ENCODE data around the gene MAD1L1.

- TF ChIP-seq POLR2AphosphoS5 (IDR thresholded peaks at IDR 0.05) (no peak), CTCF (IDR thresholded peaks at IDR 0.05) (no peak), POLR2A (IDR thresholded peaks at IDR 0.05) (no peak)
Observed at GRCh38 chr7:2132243-2132642, 100.5 kb downstream of the MAD1L1 start.
